Heart right ventricle (tissue), 16 donors: ENCODE measurements around the gene THSD4. TPM values are rescaled to one million over a fixed set of nuclear protein-coding genes. Genes with fewer than 3 reads are reported as not detected.
A peak's percentile ranks its signal among the peaks of the same experiment; 100 is the strongest.

ENCODE experiments used
- ATAC-seq, 8 donors: fragments of 200-7000 bp; cut with Tn5 transposase; one replicate each; pipeline ENCODE4 v1.9.1; 2020; ENCODE audit warnings: mild to moderate bottlenecking in 8 of 8, moderate library complexity in 8 of 8, moderate number of reproducible peaks in 1 of 8
- DNase-seq, 2 donors: peaks; one replicate each; pipeline ENCODE4 v3.0.0-alpha.2; 2020
- H3K27ac ChIP-seq, 10 donors: fragments of 200-600 bp; sonication (generic) in 2 of 10; one replicate each; pipeline versions ENCODE4 v1.5.0 to v1.8.0; 2020 to 2022; ENCODE audit warnings: mild to moderate bottlenecking in 3 of 10
- H3K27me3 ChIP-seq, 7 donors: fragments of 200-600 bp; one replicate each; pipeline ENCODE4 v1.8.0; 2021 to 2022; ENCODE audit warnings: mild to moderate bottlenecking in 2 of 7
- H3K36me3 ChIP-seq, 9 donors: fragments of 200-600 bp; sonication (generic) in 1 of 9; one replicate each; pipeline versions ENCODE4 v1.5.0 to v1.8.0; 2020 to 2022; ENCODE audit warnings: mild to moderate bottlenecking in 2 of 9
- H3K4me1 ChIP-seq, 9 donors: fragments of 200-600 bp; sonication (generic) in 1 of 9; one replicate each; pipeline versions ENCODE4 v1.5.0 to v1.8.0; 2020 to 2022; ENCODE audit warnings: mild to moderate bottlenecking in 4 of 9
- H3K4me3 ChIP-seq, 10 donors: fragments of 200-600 bp; sonication (generic) in 2 of 10; one replicate each; pipeline versions ENCODE4 v1.5.0 to v1.8.0; 2020 to 2022; ENCODE audit warnings: mild to moderate bottlenecking in 7 of 10, moderate library complexity in 2 of 10
- H3K9me3 ChIP-seq, 11 donors: fragments of 200-600 bp in 10 of 11; sonication (generic) in 2 of 11; one replicate each; pipeline versions ENCODE4 v1.5.0 to v1.8.0; 2013 to 2022; ENCODE audit warnings: mild to moderate bottlenecking in 2 of 11, control low read depth in 1 of 11, moderate library complexity in 1 of 11
- CTCF ChIP-seq, 9 donors: fragments of 200-600 bp; sonication (generic) in 2 of 9; IDR thresholded peaks; one replicate each; pipeline versions ENCODE4 v1.5.0 to v1.8.0; 2021 to 2022; ENCODE audit warnings: antibody characterized with exemption in 9 of 9, mild to moderate bottlenecking in 5 of 9, moderate library complexity in 1 of 9
- WGBS, 2 donors: extraction: QIAGEN DNeasy Blood & Tissue Kit; methylation state at CpG; one replicate each; pipeline ENCODE4 v1.1.7; 2013; ENCODE audit warnings: inconsistent platforms in 1 of 2; 5-methylcytosine and 5-hydroxymethylcytosine counted together
- intact Hi-C, 10 donors: fragments of 100-400 bp; cut with DNase I; formaldehyde crosslinking; loops; one replicate each; pipeline versions ENCODE4 v1.11.1 to v1.14.2; 2022
- polyA plus RNA-seq, 2 donors: library from polyadenylated mRNA; stranded (reverse); fragments of 200-250 nt; gene quantifications; one replicate each; pipeline ENCODE4 v1.2.3, GENCODE V29; 2013
- total RNA-seq, 10 donors: library from RNA; stranded (reverse); fragmentation: NEBNext Ultra II Directional in 3 of 10; extraction: Animal tissue kit (Norgen Biotek cat#: 25700) in 3 of 10; gene quantifications; one replicate each; pipeline versions ENCODE4 v1.2.1 to v1.2.4, GENCODE V29; 2021 to 2023
- donor health status: Arrhythmogenic right ventricular cardiomyopathy.
- donor health status: ischemic (EF 13 %, LVEDD 7.1; RV severe dilation, severe dysfunction).
- donor health status: healthy with polysubstance abuse.
- donor health status: DM: no; HTN: yes; CAD: no.
- donor health status: DM: no; HTN: no; CAD: no.
- donor health status: ischemic (EF 25% LVEDD 6.9; RV normal size, moderate dysfunction).
- donor health status: ischemic (EF 25% LVEDD 5.7; RV mildly dilated, moderate dysfunction).
- donor health status: healthy.
- donor health status: DM: yes; HTN: yes; CAD: no.
- donor health status: Ischemic cardiomyopathy.
- donor health status: ischemic (EF 35%, LVEDD 5.7; RV mildly dilated, moderate dysfunction).
- donor health status: nonischemic (EF 11% LVEDD 7.7; RV severe dilation, severe dysfunction).
- donor health status: DM: yes; HTN: yes; CAD: no.
- donor health status: PGD.
- donor health status: ischemic (EF 29% LVEDD 5.4; RV normal size, mild dysfunction).
- donor health status: nonischemic (EF 23%, LVEDD 6.1; RV moderate dilation, normal function).

The THSD4 gene
- total and polyA plus RNA-seq, 12 donors = 20.8 to 212 (median 139) TPM

- TF ChIP-seq CTCF (IDR thresholded peaks at IDR 0.05) = no peak
- H3K27ac ChIP-seq = peak overlapping the region in 3 of 10 donors; percentile 15 to 43 (median 19)
Measured at GRCh38 chr15:71444866-71445590, 329.8 kb downstream of the THSD4 start.

GRCh38 chr15:71447328-71448250 lies 332.3 kb downstream of the THSD4 start:
- intact Hi-C loops = loop anchor here (1.0 to 10.0 kb wide), 17 partner anchors 100 to 707 kb away; partner anchors contain the start of genes LRRC49 (in 3 of the 10) and THAP10 (in 3 of the 10)
- Histone ChIP-seq H3K9me3 (no peaks in the 10 kb centered on the region), H3K4me1 (peaks cover 7 to 63% (median 37%) of the 10 kb centered on the region in 9 donors), H3K4me3 (no peak overlapping the region), H3K27me3 (no peaks in the 10 kb centered on the region), H3K36me3 (no peaks in the 10 kb centered on the region), H3K27ac (peak overlapping the region in 1 of 10 donors; percentile 34)
- WGBS, 2 donors = 66 to 75% methylated on average over 8 of the region's 8 CpGs
- DNase-seq (no peak), ATAC-seq (no peak)
- no peak for TF ChIP-seq CTCF (IDR thresholded peaks at IDR 0.05)

More at GRCh38 chr15:71444866-71445590, 329.8 kb downstream of the THSD4 start:
- WGBS, 2 donors = 80 to 87% methylated on average over 5 of the region's 5 CpGs
- Histone ChIP-seq H3K9me3 (no peaks in the 10 kb centered on the region), H3K4me3 (no peak overlapping the region), H3K27me3 (no peaks in the 10 kb centered on the region), H3K36me3 (no peaks in the 10 kb centered on the region), H3K4me1 (peaks cover 3 to 52% (median 36%) of the 10 kb centered on the region in 9 donors)
- ATAC-seq (no peak), DNase-seq (no peak)
- intact Hi-C loops = loop anchor here (2.0 to 10.0 kb wide), 16 partner anchors 58 to 710 kb away; partner anchors contain the start of genes LRRC49 (in 4 of the 10), THAP10 (in 4 of the 10) and THSD4 (in 1 of the 10)

- Histone ChIP-seq H3K4me1 (peaks cover 0 to 58% (median 30%) of the 10 kb centered on the region in 9 donors), H3K27ac (peak overlapping the region in 9 of 10 donors; percentile 19 to 66 (median 54)), H3K27me3 (no peaks in the 10 kb centered on the region), H3K36me3 (no peaks in the 10 kb centered on the region), H3K4me3 (no peak overlapping the region), H3K9me3 (no peaks in the 10 kb centered on the region)
- WGBS, 2 donors = 66 to 67% methylated on average over 2 of the region's 2 CpGs
- DNase-seq (peak in 1 of 2 donors; percentile 62), ATAC-seq (peak; percentile 47 to 82 (median 65))
- intact Hi-C loops = loop anchor here (1.0 to 10.0 kb wide), 17 partner anchors 99 to 706 kb away; partner anchors contain the start of genes LRRC49 (in 3 of the 10) and THAP10 (in 3 of the 10)
- TF ChIP-seq CTCF (IDR thresholded peaks at IDR 0.05) = peak; percentile 74 to 97 (median 91)
Measured at GRCh38 chr15:71448688-71449114, 333.4 kb downstream of the THSD4 start.

GRCh38 chr15:71449363-71449762 lies 334.1 kb downstream of the THSD4 start:
- peaks cover 0 to 55% (median 26%) of the 10 kb centered on the region in 9 donors for H3K4me1 ChIP-seq
- H3K4me3 ChIP-seq = no peak overlapping the region
- intact Hi-C loops = loop anchor here (2.0 to 10.0 kb wide), 16 partner anchors 98 to 705 kb away; partner anchors contain the start of genes LRRC49 (in 3 of the 10) and THAP10 (in 3 of the 10)
- 34 to 63% methylated on average over 3 of the region's 3 CpGs for WGBS, 2 donors
- no peaks in the 10 kb centered on the region for H3K27me3 ChIP-seq
- no peaks in the 10 kb centered on the region for H3K36me3 ChIP-seq
- DNase-seq (no peak), ATAC-seq (peak in 4 of 8 donors; percentile 38 to 68 (median 47))
- TF ChIP-seq CTCF (IDR thresholded peaks at IDR 0.05) = no peak
- peak overlapping the region in 8 of 10 donors; percentile 19 to 66 (median 56) for H3K27ac ChIP-seq
- no peaks in the 10 kb centered on the region for H3K9me3 ChIP-seq
